K562 (cell line): ENCODE data around the gene ZNF10. TPM values are rescaled to one million over a fixed set of nuclear protein-coding genes. Genes with fewer than 3 reads are reported as not detected.

ENCODE experiments used
- SMC3 ChIP-seq: conservative IDR thresholded peaks from 2 replicates; pipeline ENCODE4 v1.6.1; 2011; ENCODE audit warnings: low read depth, low read length, improper control_type of control experiment; ENCODE audit not compliant: insufficient read depth
- polyA plus RNA-seq, 8 experiments: library from polyadenylated mRNA; depleted of rRNA in 4 of 8; stranded (reverse) in 5 of 8; unstranded in 3 of 8; fragments of >200 nt; fragmentation: Nextera tagmentation in 2 of 8; fragmentation: Illumina TruSeq in 1 of 8; extraction: Ambion mirVana in 2 of 8; extraction: Trizol in 1 of 8; gene quantifications; 2 replicates each; pipeline versions ENCODE4 v1.2.1 to v1.2.3, GENCODE V29; 2011 to 2014; ENCODE audit warnings: inconsistent platforms in 1 of 8, missing spikeins in 1 of 8
- total RNA-seq, 7 experiments: library from RNA; depleted of rRNA in 6 of 7; stranded (reverse); fragments of >200 nt in 6 of 7; fragmentation: Illumina TruSeq in 2 of 7; extraction: Trizol in 2 of 7; gene quantifications; 2 replicates each; pipeline versions ENCODE4 v1.2.1 to v1.2.3, GENCODE V29; 2011 to 2021; ENCODE audit warnings: low replicate concordance in 1 of 7
- TF ChIP-seq, protein P1 (sequence below): sonication (generic); formaldehyde crosslinking; IDR thresholded peaks from 2 replicates; pipeline ENCODE4 v1.8.0; 2023; ENCODE audit warnings: missing genetic modification reagents, mild to moderate bottlenecking, borderline replicate concordance
- TF ChIP-seq, protein P2 (sequence below): sonication (generic); formaldehyde crosslinking; IDR thresholded peaks from 2 replicates; pipeline ENCODE4 v1.8.1; 2023; ENCODE audit warnings: mild to moderate bottlenecking, missing genetic modification reagents, moderate library complexity

Gene ZNF10
- total and polyA plus RNA-seq, 9 of the 15 experiments (the other 6 are each of a cell fraction or from before 2014, with no cell fraction given) = 3.5 to 5.8 (median 4.9) TPM

DNA sequence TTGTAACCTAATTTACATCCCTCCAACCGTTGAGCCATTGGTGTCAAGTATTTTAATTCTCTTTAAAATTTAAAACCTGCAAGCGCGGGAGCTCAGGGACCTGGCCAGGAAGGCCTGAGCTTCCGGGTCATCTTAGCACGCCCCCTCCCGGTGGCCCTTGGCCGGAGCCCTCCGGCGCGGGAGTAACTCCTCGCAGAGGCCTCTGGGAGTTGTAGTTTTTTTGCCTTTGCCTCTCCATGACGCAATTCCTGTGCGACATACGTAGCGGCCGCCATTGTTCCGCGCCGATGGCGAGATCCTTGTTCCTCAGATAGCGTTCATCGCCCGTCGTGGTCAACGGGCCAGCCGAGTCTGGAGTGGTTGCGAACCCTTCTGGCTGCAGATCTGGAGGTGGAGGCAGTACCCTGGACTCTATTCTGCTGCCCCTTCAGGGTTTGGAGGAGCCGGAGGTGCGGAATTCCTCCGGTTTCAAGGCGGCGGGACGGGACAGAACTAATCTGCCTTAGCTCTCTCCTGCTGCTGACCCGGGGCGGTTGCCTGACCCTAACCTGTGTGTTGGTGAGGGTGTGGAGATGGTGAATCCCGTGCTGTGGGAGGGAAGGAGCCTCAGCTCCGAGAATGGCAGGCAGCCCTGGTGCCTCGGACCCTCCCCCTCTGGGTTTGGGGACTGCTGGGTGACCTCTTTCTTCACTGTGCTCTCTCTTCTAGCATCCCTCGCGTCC is 51.0 kb downstream of the ZNF10 start, which contains the start of gene ZNF268 (continued):
- TF ChIP-seq, protein P1, sequence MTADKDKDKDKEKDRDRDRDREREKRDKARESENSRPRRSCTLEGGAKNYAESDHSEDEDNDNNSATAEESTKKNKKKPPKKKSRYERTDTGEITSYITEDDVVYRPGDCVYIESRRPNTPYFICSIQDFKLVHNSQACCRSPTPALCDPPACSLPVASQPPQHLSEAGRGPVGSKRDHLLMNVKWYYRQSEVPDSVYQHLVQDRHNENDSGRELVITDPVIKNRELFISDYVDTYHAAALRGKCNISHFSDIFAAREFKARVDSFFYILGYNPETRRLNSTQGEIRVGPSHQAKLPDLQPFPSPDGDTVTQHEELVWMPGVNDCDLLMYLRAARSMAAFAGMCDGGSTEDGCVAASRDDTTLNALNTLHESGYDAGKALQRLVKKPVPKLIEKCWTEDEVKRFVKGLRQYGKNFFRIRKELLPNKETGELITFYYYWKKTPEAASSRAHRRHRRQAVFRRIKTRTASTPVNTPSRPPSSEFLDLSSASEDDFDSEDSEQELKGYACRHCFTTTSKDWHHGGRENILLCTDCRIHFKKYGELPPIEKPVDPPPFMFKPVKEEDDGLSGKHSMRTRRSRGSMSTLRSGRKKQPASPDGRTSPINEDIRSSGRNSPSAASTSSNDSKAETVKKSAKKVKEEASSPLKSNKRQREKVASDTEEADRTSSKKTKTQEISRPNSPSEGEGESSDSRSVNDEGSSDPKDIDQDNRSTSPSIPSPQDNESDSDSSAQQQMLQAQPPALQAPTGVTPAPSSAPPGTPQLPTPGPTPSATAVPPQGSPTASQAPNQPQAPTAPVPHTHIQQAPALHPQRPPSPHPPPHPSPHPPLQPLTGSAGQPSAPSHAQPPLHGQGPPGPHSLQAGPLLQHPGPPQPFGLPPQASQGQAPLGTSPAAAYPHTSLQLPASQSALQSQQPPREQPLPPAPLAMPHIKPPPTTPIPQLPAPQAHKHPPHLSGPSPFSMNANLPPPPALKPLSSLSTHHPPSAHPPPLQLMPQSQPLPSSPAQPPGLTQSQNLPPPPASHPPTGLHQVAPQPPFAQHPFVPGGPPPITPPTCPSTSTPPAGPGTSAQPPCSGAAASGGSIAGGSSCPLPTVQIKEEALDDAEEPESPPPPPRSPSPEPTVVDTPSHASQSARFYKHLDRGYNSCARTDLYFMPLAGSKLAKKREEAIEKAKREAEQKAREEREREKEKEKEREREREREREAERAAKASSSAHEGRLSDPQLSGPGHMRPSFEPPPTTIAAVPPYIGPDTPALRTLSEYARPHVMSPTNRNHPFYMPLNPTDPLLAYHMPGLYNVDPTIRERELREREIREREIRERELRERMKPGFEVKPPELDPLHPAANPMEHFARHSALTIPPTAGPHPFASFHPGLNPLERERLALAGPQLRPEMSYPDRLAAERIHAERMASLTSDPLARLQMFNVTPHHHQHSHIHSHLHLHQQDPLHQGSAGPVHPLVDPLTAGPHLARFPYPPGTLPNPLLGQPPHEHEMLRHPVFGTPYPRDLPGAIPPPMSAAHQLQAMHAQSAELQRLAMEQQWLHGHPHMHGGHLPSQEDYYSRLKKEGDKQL (CRISPR knock-in tag) = no peak
- TF ChIP-seq, protein P2, sequence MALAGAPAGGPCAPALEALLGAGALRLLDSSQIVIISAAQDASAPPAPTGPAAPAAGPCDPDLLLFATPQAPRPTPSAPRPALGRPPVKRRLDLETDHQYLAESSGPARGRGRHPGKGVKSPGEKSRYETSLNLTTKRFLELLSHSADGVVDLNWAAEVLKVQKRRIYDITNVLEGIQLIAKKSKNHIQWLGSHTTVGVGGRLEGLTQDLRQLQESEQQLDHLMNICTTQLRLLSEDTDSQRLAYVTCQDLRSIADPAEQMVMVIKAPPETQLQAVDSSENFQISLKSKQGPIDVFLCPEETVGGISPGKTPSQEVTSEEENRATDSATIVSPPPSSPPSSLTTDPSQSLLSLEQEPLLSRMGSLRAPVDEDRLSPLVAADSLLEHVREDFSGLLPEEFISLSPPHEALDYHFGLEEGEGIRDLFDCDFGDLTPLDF (CRISPR knock-in tag) = peak; percentile 36; the same call in 1 of the 2 replicates
- TF ChIP-seq SMC3 = peak; percentile 61; the same call in 1 of the 2 replicates
- TF ChIP-seq, all 486 proteins: peak for 136
